ENCODE results near the gene HOXA9. TPM values are rescaled to one million over a fixed set of nuclear protein-coding genes. Genes with fewer than 3 reads are reported as not detected.

The HOXA9 gene
- total RNA-seq, 4 donors from 2014 or later: 5.4 to 10.9 (median 9.0) TPM

DNA sequence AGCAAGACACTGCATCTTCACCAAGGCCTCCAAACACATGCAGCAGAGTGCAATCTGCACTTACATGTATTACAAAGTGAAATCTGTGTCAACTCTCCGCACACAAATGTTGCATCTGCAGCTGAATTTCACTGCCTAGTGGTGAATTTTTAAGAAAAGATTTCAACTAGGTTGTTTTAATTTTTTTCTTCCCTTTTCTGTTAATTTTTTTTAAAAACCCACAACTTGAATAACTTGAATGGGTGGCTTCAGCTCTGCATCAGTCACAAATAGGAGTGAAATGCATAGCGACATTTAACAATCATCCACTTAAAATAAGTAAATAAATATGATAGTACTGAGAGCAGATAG lies 28.6 kb upstream of the HOXA9 start:
- no peak for TF ChIP-seq CTCF (IDR thresholded peaks at IDR 0.05; ENCODE audit: low read depth)

DNA sequence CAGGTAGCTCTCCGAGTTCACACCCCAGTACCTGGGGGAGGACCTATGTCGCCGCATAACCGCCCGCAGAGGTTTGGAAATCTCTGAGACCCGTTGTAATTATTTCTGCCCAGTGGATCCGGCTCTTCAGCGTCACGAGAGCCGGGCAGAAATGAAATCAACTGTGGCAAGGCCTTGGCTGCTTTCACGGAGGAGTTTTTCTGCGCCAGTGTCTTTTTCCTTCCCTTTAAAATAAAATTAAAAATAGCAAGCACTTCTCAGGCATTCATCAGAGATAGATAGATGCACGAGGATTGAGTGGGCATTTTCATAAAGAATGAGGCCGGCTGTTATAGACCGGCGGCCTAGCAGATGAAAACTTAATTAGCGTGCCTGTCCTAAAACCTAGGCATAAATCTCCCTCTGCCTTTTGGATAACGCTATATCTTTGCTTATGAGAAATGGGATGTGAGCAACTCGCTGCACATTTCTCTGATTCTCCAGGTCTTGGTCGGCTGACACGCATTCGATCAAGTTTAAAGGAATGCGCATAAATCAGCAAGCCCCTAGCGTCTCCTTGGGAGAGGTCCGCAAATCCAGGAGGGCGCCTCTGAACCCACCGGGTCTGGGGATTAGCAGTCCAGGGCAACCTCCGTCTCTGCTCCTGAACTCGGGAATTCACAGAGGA lies 28.1 kb upstream of the HOXA9 start:
- TF ChIP-seq CTCF (IDR thresholded peaks at IDR 0.05; ENCODE audit: low read depth): no peak

GRCh38 chr7:27192546-27193334 lies 27.4 kb upstream of the HOXA9 start:
- no peak for TF ChIP-seq CTCF (IDR thresholded peaks at IDR 0.05; ENCODE audit: low read depth)

GRCh38 chr7:27191833-27192545 lies 26.7 kb upstream of the HOXA9 start:
- TF ChIP-seq CTCF (IDR thresholded peaks at IDR 0.05; ENCODE audit: low read depth): no peak

DNA sequence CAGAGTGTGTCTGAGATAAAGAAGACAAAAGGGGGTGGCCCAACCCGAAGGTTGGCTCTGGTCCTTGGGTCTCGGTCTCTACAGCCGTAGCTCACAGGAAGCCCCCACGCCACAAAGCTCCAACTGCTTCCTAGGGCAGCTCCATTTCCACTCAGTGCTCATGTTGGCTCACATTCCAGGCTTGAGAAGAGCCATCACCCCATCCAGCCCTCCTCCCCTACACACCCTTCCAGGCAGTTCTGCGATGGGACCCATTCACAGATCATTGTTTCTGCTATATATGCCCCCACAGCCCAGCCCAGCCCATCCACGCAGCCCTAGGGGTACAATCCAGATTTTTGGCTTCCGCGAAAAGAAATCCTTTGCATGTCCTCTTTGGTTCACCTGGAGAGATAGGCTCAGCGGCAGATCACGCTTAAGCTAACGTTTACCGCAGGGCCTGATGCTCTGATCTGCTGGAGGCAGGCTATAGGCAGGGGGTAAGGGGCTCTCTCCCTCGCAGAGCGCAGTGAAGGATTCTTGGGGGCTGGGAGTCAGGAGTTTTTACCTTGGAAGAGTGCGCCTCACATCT lies 25.9 kb upstream of the HOXA9 start:
- no peak for TF ChIP-seq CTCF (IDR thresholded peaks at IDR 0.05; ENCODE audit: low read depth)

DNA sequence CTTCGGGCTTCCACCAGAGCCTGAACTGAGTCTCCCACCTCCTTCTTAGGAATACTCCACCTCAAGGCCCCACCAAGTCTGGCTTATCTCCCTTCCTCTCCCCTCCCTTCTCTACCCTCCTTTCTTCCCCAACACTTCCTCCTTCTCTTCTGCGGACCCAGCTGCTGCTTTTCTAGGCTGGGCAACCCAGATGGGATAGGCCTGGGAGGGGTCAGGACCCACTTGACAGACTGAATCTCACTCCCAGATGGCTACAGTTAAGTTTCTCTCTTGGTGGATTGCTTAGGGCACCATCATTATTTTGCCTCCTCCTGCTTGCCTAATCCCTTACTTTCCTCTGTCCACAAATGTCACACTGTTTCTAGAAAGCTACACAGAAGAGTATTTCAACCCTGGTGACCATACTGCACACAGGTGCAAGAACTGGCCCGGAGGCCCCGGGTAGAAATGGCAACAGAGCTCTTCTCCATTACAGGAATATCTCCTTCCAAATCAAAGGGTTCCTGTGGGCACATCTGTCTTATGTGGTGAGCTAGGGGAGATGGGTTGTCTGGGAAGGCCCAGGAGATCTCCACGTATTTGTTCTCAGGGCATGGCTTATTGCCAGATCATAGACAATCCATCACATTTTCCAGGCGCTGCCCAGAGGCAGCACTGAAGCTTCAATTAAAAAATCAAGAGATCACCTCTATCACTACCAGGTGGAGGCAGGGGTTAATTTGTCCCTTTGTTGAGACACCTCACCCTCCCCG lies 24.8 kb upstream of the HOXA9 start:
- TF ChIP-seq CTCF (IDR thresholded peaks at IDR 0.05; ENCODE audit: low read depth): no peak

Data from subcutaneous adipose tissue (tissue), 4 donors.